GM12878 (cell line): ENCODE results near the gene STOML2. TPM values are rescaled to one million over a fixed set of nuclear protein-coding genes. Genes with fewer than 3 reads are reported as not detected.

Experiments
- ATAC-seq: fragments of 200-7000 bp; cut with Tn5 transposase; 3 replicates; pipeline ENCODE4 v1.9.1; 2020; ENCODE audit warnings: mild to moderate bottlenecking, moderate library complexity
- Bru-seq: library from RNA; stranded (reverse); fragments of 400-500 nt; gene quantifications from one replicate; lab custom pipeline; 2021; lab: Mats Ljungman, UMichigan
- BruChase-seq, 2 experiments: library from RNA; stranded (reverse); fragments of 400-500 nt; gene quantifications; one replicate each; lab custom pipeline; 2021; lab: Mats Ljungman, UMichigan
- BruUV-seq: library from RNA; stranded (reverse); fragments of 400-500 nt; replicated peaks from 2 replicates; lab custom pipeline; 2021; lab: Mats Ljungman, UMichigan
- CTCF ChIA-PET: fragments of 300-600 bp; sonication (Branson Sonifier 250); formaldehyde crosslinking; extraction: SDS; loops from one replicate; lab custom pipeline; 2021; ENCODE audit warnings: inconsistent platforms; lab: Yijun Ruan, JAX
- POLR2A ChIA-PET: fragments of 350-600 bp; formaldehyde crosslinking; extraction: SDS; loops from one replicate; lab custom pipeline; 2021; ENCODE audit warnings: inconsistent platforms; lab: Charles Lee
- RAD21 ChIA-PET: fragments of 300-600 bp; sonication (Branson Sonifier 250); formaldehyde crosslinking; loops from one replicate; lab custom pipeline; 2023; ENCODE audit warnings: antibody characterized with exemption; ENCODE audit not compliant: unreplicated experiment; lab: Charles Lee
- SMC1A ChIA-PET: fragments of 300-600 bp; sonication (Branson Sonifier 250); formaldehyde crosslinking; loops from one replicate; lab custom pipeline; 2023; ENCODE audit not compliant: unreplicated experiment, uncharacterized antibody; lab: Charles Lee
- DNase-seq: peaks from one replicate; pipeline ENCODE4 v3.0.0-alpha.2; 2011; ENCODE audit warnings: low read depth, low spot score
- FAIRE-seq: peaks from 3 replicates; lab custom pipeline; 2011; peaks lifted over from hg19 to GRCh38; lab: Jason Lieb, UNC
- H2AFZ ChIP-seq: 2 replicates; pipeline ENCODE4 v1.6.0; 2011; ENCODE audit warnings: low read depth, low read length, control low read depth; ENCODE audit not compliant: control insufficient read depth
- H3K27ac ChIP-seq: 2 replicates; pipeline ENCODE4 v1.5.1; 2011; ENCODE audit warnings: control low read depth; ENCODE audit not compliant: control insufficient read depth, insufficient read depth
- H3K27me3 ChIP-seq, 2 experiments: replicated peaks in 1 of 2; 2 replicates each; pipeline versions ENCODE4 v1.6.0 to v1.6.1; 2011; ENCODE audit warnings: low read length in 1 of 2; ENCODE audit not compliant: control insufficient read depth in 2 of 2, insufficient read depth in 2 of 2
- H3K36me3 ChIP-seq, 2 experiments: 2 replicates each; pipeline ENCODE4 v1.5.1; 2011; ENCODE audit warnings: low read length in 1 of 2; ENCODE audit not compliant: control insufficient read depth in 2 of 2, insufficient read depth in 2 of 2
- H3K4me1 ChIP-seq: 2 replicates; pipeline ENCODE4 v1.6.1; 2011; ENCODE audit warnings: mild to moderate bottlenecking, low read length, moderate library complexity, mixed read lengths; ENCODE audit not compliant: control insufficient read depth, insufficient read depth
- H3K4me2 ChIP-seq: 2 replicates; pipeline ENCODE4 v1.6.0; 2011; ENCODE audit warnings: control low read depth; ENCODE audit not compliant: control insufficient read depth, insufficient read depth
- H3K4me3 ChIP-seq: fragments of 200-600 bp; sonication (generic); 2 replicates; pipeline ENCODE4 v1.5.1; 2016
- H3K79me2 ChIP-seq: 2 replicates; pipeline ENCODE4 v1.6.0; 2011; ENCODE audit warnings: low read length; ENCODE audit not compliant: control insufficient read depth, insufficient read depth
- H3K9ac ChIP-seq: 2 replicates; pipeline ENCODE4 v1.8.0; 2011; ENCODE audit warnings: low read length, control low read depth, mixed read lengths; ENCODE audit not compliant: control insufficient read depth, insufficient read depth
- H3K9me3 ChIP-seq: replicated peaks from 3 replicates; pipeline ENCODE4 v1.5.1; 2011; ENCODE audit warnings: mild to moderate bottlenecking, low read length; ENCODE audit not compliant: control insufficient read depth, insufficient read depth
- H4K20me1 ChIP-seq: 2 replicates; pipeline ENCODE4 v1.6.0; 2011; ENCODE audit not compliant: control insufficient read depth, insufficient read depth
- ESRRA ChIP-seq: IDR thresholded peaks from 2 replicates; pipeline ENCODE4 v1.6.1; 2012; ENCODE audit warnings: mild to moderate bottlenecking, low read length, improper control_type of control experiment
- GABPA ChIP-seq: IDR thresholded peaks from 2 replicates; pipeline ENCODE4 v1.6.1; 2014; ENCODE audit warnings: antibody characterized with exemption, low read depth, mild to moderate bottlenecking, inconsistent platforms
- MTA3 ChIP-seq: IDR thresholded peaks from 2 replicates; pipeline ENCODE4 v1.6.1; 2012; ENCODE audit warnings: low read length, inconsistent platforms, borderline replicate concordance
- PBX3 ChIP-seq: IDR thresholded peaks from 2 replicates; pipeline ENCODE4 v1.6.1; 2011; ENCODE audit warnings: mild to moderate bottlenecking, low read depth, low read length, moderate library complexity; ENCODE audit not compliant: insufficient replicate concordance
- RAD21 ChIP-seq: IDR thresholded peaks from 2 replicates; pipeline ENCODE4 v1.6.1; 2011; ENCODE audit warnings: mild to moderate bottlenecking, low read depth, low read length, moderate library complexity; ENCODE audit not compliant: insufficient read depth
- RB1 ChIP-seq: fragments of 450-650 bp; formaldehyde crosslinking; IDR thresholded peaks from 2 replicates; pipeline ENCODE4 v1.6.1; 2017; ENCODE audit warnings: mild to moderate bottlenecking, borderline replicate concordance
- SMC3 ChIP-seq: IDR thresholded peaks from 2 replicates; pipeline ENCODE4 v1.6.1; 2011; ENCODE audit warnings: low read length, improper control_type of control experiment, borderline replicate concordance
- ZNF217 ChIP-seq: fragments of 450-650 bp; IDR thresholded peaks from 2 replicates; pipeline ENCODE4 v1.6.1; 2017; ENCODE audit warnings: antibody characterized with exemption, mild to moderate bottlenecking
- WGBS: methylation state at CpG from one replicate; pipeline ENCODE4 v1.1.6; 2016; ENCODE audit warnings: low lambda C conversion rate; ENCODE audit not compliant: insufficient replicate concordance, insufficient coverage; ENCODE audit errors: missing lambda C conversion rate; 5-methylcytosine and 5-hydroxymethylcytosine counted together
- in situ Hi-C: fragments of 300-500 bp; cut with MboI; formaldehyde crosslinking; loops from 9 replicates; pipeline ENCODE4 v1.14.3; 2018; ENCODE audit warnings: mixed read lengths
- intact Hi-C: fragments of 100-400 bp; cut with micrococcal nuclease; formaldehyde crosslinking; loops from one replicate; pipeline ENCODE4 v1.14.2; 2022; ENCODE audit not compliant: unreplicated experiment
- long read RNA-seq, 2 experiments: library from polyadenylated mRNA; unstranded; transcript quantifications; one replicate each; pipeline ENCODE4 v2.0.0, GENCODE V29; 2019 to 2020
- polyA minus RNA-seq, 3 experiments: library from RNA; depleted of rRNA, polyadenylated mRNA; stranded (reverse); fragments of >200 nt; gene quantifications; 2 replicates each; pipeline ENCODE4 v1.2.3, GENCODE V29; 2011
- polyA plus RNA-seq, 11 experiments: library from polyadenylated mRNA; depleted of rRNA in 4 of 11; unstranded in 6 of 11; stranded (reverse) in 5 of 11; fragments of >200 nt; fragmentation: Nextera tagmentation in 4 of 11; fragmentation: Illumina TruSeq in 1 of 11; extraction: Ambion mirVana in 4 of 11; extraction: Trizol in 1 of 11; gene quantifications; 1 replicate in 1 of 11; 2 replicates in 10 of 11; pipeline versions ENCODE4 v1.2.1 to v1.2.3, GENCODE V29; 2011 to 2016; ENCODE audit warnings: inconsistent platforms in 2 of 11, missing spikeins in 2 of 11, low read depth in 1 of 11
- total RNA-seq, 4 experiments: library from RNA; depleted of rRNA in 3 of 4; stranded (reverse); fragments of >200 nt in 3 of 4; fragmentation: Illumina TruSeq in 1 of 4; extraction: Trizol in 1 of 4; gene quantifications; 2 replicates each; pipeline versions ENCODE4 v1.2.1 to v1.2.3, GENCODE V29; 2013 to 2021
- TF ChIP-seq, protein P1 (sequence below): IDR thresholded peaks from 2 replicates; pipeline ENCODE4 v1.6.1; 2012; ENCODE audit warnings: low read length, inconsistent platforms

The STOML2 gene, protein sequence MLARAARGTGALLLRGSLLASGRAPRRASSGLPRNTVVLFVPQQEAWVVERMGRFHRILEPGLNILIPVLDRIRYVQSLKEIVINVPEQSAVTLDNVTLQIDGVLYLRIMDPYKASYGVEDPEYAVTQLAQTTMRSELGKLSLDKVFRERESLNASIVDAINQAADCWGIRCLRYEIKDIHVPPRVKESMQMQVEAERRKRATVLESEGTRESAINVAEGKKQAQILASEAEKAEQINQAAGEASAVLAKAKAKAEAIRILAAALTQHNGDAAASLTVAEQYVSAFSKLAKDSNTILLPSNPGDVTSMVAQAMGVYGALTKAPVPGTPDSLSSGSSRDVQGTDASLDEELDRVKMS
- total RNA-seq (2013; cell fraction: nucleolus; rRNA removed): 21.3 and 29.4 TPM in 2 replicates
- total RNA-seq (2014; rRNA removed) (242 and 261 TPM in 2 replicates), total RNA-seq (2014; rRNA removed; fragmentation: Illumina TruSeq; extraction: Trizol) (117 and 121 TPM in 2 replicates), total RNA-seq (2021) (209 and 210 TPM in 2 replicates), polyA plus RNA-seq (2011; rRNA removed) (123 and 204 TPM in 2 replicates), polyA plus RNA-seq (2014; fragmentation: Illumina TruSeq; extraction: Trizol) (140 and 165 TPM in 2 replicates), polyA plus RNA-seq (2014; fragmentation: Nextera tagmentation; extraction: Ambion mirVana) (100 to 1,000 TPM; 112 to 148 TPM), polyA plus RNA-seq (2014; rRNA removed) (246 and 263 TPM in 2 replicates), polyA plus RNA-seq (2016; fragmentation: Nextera tagmentation; extraction: Ambion mirVana) (100 to 1,000 TPM; 280 to 284 TPM), polyA minus RNA-seq (2011; rRNA and poly(A)+ RNA removed) (108 and 114 TPM in 2 replicates), Bru-seq, nascent RNA (percentile 90 among the genes with signal in this experiment), BruChase-seq, experiment 1, labeled RNA remaining after a 6-hour chase (percentile 97 among the genes with signal in this experiment), BruChase-seq, experiment 2, labeled RNA remaining after a 2-hour chase (percentile 93 among the genes with signal in this experiment)
- polyA plus RNA-seq (2011; ENCODE audit: low read depth): 75.9 TPM
- polyA plus RNA-seq (2011; cell fraction: cytosol; rRNA removed): 233 and 279 TPM in 2 replicates
- 200 and 246 TPM in 2 replicates for polyA plus RNA-seq (2011; cell fraction: nucleus; rRNA removed)
- 104 and 127 TPM in 2 replicates for polyA plus RNA-seq (2012)
- 30.3 and 40.3 TPM in 2 replicates for polyA minus RNA-seq (2011; cell fraction: cytosol; rRNA and poly(A)+ RNA removed)
- polyA minus RNA-seq (2011; cell fraction: nucleus; rRNA and poly(A)+ RNA removed): 44.2 and 45.6 TPM in 2 replicates
- long read RNA-seq, experiment 1, transcript STOML2-201 (10 exons, 1,278 nt): major isoform, 290 of 320 reads
- long read RNA-seq, experiment 1, partial matches to known transcripts: 13 of 320 reads
- long read RNA-seq, experiment 1, other reads (novel, unspliced or antisense): 16 of 320 reads
- long read RNA-seq, experiment 2, transcript STOML2-205 (9 exons, 1,293 nt): minor isoform, 7 of 919 reads
- long read RNA-seq, experiment 2, transcript STOML2-201 (10 exons, 1,278 nt): major isoform, 830 of 919 reads
- long read RNA-seq, experiment 2, partial matches to known transcripts: 50 of 919 reads
- long read RNA-seq, experiment 2, other reads (novel, unspliced or antisense): 31 of 919 reads

- Histone ChIP-seq H3K9ac (peak within 1 kb of the TSS; percentile 93), H3K9me3 (no peaks in the 10 kb centered on the region), H3K4me3 (peak within 1 kb of the TSS; percentile 79), H4K20me1 (no peaks in the 10 kb centered on the region), H3K4me1 (peaks cover 5% of the 10 kb centered on the region), H3K4me2 (peak within 1 kb of the TSS; percentile 88), H3K27ac (peak within 1 kb of the TSS; percentile 88), H3K36me3 (peaks cover 9 to 16% of the 10 kb centered on the region in 2 experiments), H2AFZ (peak within 1 kb of the TSS; percentile 94), H3K27me3 (no peaks in the 10 kb centered on the region), H3K79me2 (peaks cover 14% of the 10 kb centered on the region)
- DNase-seq: peak; percentile 78
- intact Hi-C loops: loop anchor here (1.0 to 2.0 kb wide), 2 partner anchors 8 to 24 kb away; partner anchors contain the start of gene FANCG
- ChIA-PET POLR2A (interaction anchor here (0.6 to 3.5 kb wide), 7 partner anchors 9 to 455 kb away, joined by 3 to 27 read pairs (median 11); partner anchors contain the start of genes ATOSB, FANCG and VCP), RAD21 (interaction anchor here (0.7 to 1.4 kb wide), 9 partner anchors 8 to 450 kb away, joined by 3 to 7 read pairs (median 4); partner anchors contain the start of genes ATOSB and VCP), CTCF (interaction anchor here (0.7 to 2.5 kb wide), 8 partner anchors 8 to 529 kb away, joined by 3 to 11 read pairs (median 4); partner anchors contain the start of gene VCP), SMC1A (interaction anchor here (0.6 to 1.8 kb wide), 7 partner anchors 8 to 166 kb away, joined by 3 to 5 read pairs (median 4); no protein-coding TSS in a partner anchor)
- TSS peak; percentile 67 for BruUV-seq
- ATAC-seq: peak; percentile 99
- WGBS: under 1% methylated on average over 57 of the region's 57 CpGs
- in situ Hi-C loops: loop anchor here (10.0 kb wide), 2 partner anchors 632 to 712 kb away; partner anchors contain the start of genes CREB3, HINT2, SPAG8 and TLN1
- FAIRE-seq: peak; percentile 99
- TF ChIP-seq MTA3 (no peak), ESRRA (peak; percentile 90; the same call in 1 of the 2 replicates), GABPA (peak; percentile 99), RAD21 (no peak), ZNF217 (no peak), PBX3 (peak; percentile 31), SMC3 (0 out of 2 replicates have a peak, but pooled peaks have one; percentile 18), RB1 (peak; percentile 91; the same call in 1 of the 2 replicates)
- TF ChIP-seq, protein P1, sequence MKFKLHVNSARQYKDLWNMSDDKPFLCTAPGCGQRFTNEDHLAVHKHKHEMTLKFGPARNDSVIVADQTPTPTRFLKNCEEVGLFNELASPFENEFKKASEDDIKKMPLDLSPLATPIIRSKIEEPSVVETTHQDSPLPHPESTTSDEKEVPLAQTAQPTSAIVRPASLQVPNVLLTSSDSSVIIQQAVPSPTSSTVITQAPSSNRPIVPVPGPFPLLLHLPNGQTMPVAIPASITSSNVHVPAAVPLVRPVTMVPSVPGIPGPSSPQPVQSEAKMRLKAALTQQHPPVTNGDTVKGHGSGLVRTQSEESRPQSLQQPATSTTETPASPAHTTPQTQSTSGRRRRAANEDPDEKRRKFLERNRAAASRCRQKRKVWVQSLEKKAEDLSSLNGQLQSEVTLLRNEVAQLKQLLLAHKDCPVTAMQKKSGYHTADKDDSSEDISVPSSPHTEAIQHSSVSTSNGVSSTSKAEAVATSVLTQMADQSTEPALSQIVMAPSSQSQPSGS: no peak
These were observed at the start of gene STOML2 for GRCh38 chr9:35102769-35103659. Gene STOML2 (minus strand): TSS chr9:35103131. CDS start chr9:35103094, 37 bp downstream.
